Spleen (tissue), 7 donors: Measurements from ENCODE around the gene EDN3.

ENCODE experiments used
- CTCF ChIP-seq, 11 experiments: fragments of 200-600 bp in 7 of 11; fragments of 450-650 bp in 4 of 11; sonication (generic) in 4 of 11; IDR thresholded peaks in 8 of 11; conservative IDR thresholded peaks in 3 of 11; 1 replicate in 7 of 11; 2 replicates in 4 of 11; pipeline versions ENCODE4 v1.4.0 to v1.8.0; 2016 to 2021; ENCODE audit warnings: antibody characterized with exemption in 11 of 11, inconsistent platforms in 4 of 11, mild to moderate bottlenecking in 1 of 11
- POLR2AphosphoS5 ChIP-seq, 3 donors: sonication (generic); formaldehyde crosslinking; IDR thresholded peaks; one replicate each; pipeline ENCODE4 v1.5.1; 2017; ENCODE audit warnings: antibody characterized with exemption in 3 of 3
- donor health status: DM: no; HTN: no; CAD: no; lungs with moderate emphysema.
- donor health status: DM: no; HTN: no; CAD: no.
- donor health status: DM: no; HTN: no; CAD: no.

GRCh38 chr20:59265298-59265697 is 35.1 kb upstream of the EDN3 start:
- TF ChIP-seq CTCF (IDR thresholded peaks at IDR 0.05 in 8 of 11, conservative IDR thresholded peaks at IDR 0.05 in 3 of 11) (no peak), POLR2AphosphoS5 (IDR thresholded peaks at IDR 0.05) (no peak)
